Measurements from ENCODE around the gene LRR1.

The LRR1 gene

DNA sequence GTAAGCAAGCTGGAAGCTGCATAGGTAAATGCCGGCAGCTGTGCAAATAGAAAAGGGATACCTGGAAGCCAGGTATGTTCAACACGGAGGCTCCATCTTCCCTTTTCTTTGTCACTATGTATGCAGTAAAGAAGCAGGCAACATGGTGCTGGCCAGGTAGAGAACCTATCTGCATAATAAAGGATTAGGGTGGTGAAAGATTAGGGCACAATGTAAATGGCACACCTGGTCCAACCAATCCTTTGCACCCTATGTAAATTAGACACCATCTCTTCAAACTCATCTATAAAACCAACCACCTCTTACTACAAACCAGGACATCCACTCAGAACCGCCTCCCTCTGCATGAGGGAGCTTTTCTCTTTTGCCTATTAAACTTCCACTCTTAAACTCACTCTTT is 44.8 kb upstream of the LRR1 start:
- TF ChIP-seq, protein P1, sequence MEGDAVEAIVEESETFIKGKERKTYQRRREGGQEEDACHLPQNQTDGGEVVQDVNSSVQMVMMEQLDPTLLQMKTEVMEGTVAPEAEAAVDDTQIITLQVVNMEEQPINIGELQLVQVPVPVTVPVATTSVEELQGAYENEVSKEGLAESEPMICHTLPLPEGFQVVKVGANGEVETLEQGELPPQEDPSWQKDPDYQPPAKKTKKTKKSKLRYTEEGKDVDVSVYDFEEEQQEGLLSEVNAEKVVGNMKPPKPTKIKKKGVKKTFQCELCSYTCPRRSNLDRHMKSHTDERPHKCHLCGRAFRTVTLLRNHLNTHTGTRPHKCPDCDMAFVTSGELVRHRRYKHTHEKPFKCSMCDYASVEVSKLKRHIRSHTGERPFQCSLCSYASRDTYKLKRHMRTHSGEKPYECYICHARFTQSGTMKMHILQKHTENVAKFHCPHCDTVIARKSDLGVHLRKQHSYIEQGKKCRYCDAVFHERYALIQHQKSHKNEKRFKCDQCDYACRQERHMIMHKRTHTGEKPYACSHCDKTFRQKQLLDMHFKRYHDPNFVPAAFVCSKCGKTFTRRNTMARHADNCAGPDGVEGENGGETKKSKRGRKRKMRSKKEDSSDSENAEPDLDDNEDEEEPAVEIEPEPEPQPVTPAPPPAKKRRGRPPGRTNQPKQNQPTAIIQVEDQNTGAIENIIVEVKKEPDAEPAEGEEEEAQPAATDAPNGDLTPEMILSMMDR (IDR thresholded peaks at IDR 0.05; ENCODE audit: insufficient read depth, low read depth, low read length, missing control alignments): no peak
- no peak overlapping the region for H3K4me3 ChIP-seq (ENCODE audit: low read depth, low read length)
- DNase-seq (ENCODE audit: low read depth): no peak

DNA sequence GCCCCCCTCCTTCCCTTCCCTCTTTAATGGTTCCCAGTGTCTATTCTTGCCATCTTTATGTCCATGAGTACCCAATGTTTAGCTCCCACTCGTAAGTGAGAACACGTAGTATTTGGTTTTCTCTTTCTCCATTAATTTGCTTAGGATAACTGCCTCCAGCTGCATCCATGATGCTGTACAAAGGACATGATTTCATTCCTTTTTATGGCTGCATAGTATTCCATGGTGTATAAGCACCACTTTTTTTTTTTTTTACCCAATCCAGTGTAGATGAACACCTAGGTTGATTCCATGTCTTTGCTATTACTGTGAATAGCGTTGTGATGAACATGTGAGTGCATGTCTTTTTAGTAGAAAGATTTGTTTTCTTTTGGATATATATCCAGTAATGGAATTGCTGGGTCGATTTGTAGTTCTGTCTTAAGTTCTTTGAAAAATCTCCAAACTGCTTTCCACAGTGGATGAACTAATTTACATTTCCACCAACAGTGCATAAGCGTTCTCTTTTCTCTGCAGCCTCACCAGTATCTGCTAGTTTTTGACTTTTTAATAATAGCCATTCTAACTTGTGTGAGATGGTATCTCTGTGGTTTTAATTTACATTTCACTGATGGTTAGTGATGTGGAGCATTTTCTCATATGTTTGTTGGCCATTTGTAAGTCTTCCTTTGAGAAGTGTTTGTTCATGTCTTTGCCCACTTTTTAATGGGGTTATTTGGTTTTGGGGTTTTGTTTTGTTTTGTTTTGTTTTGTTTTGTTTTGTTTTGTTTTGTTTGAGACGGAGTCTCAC is 38.6 kb upstream of the LRR1 start:
- H3K4me3 ChIP-seq (ENCODE audit: low read depth, low read length): no peak overlapping the region
- TF ChIP-seq, protein P1 (IDR thresholded peaks at IDR 0.05; ENCODE audit: insufficient read depth, low read depth, low read length, missing control alignments): no peak

DNA sequence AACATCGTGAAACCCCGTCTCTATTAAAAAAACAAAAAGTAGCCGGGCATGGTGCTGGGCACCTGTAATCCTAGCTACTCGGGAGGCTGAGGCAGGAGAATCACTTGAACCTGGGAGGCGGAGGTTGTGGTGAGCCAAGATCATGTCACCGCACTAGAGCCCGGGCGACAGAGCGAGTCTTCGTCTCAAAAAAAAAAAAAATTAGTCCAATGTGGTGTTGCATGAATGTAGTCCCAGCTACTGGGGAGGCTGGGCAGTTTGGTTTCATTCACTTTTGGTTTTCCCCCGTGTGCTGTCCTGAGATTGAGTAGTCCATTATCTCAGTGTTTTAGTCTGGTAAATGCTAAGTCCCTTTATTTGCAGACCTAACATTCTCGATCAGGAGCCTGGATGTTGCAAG is 32.0 kb upstream of the LRR1 start:
- DNase-seq (ENCODE audit: low read depth): no peak
- TF ChIP-seq, protein P1 (IDR thresholded peaks at IDR 0.05; ENCODE audit: insufficient read depth, low read depth, low read length, missing control alignments): no peak

More for the DNA sequence above, 38.6 kb upstream of the LRR1 start:
- no peak for DNase-seq (ENCODE audit: low read depth)

DNA sequence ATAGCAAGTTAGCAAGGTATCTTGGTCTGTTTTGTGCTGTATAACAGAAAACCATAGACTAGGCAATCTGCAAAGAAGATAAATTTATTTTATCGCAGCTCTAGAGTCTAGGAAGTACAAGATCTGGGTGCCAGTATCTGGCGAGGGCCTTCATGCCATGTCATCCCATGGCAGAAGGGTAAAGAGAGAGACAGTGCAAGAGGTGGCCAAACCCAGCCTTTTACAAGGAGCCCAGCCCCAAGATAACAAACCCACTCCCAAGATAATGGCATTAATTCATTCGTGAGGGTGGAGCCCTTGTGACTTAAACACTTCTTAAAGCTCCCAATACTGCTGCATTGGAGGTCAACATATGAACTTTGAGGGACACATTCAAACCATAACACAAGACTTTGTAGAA is 29.5 kb upstream of the LRR1 start:
- H3K4me3 ChIP-seq (ENCODE audit: low read depth, low read length): no peak overlapping the region
- TF ChIP-seq, protein P1 (IDR thresholded peaks at IDR 0.05; ENCODE audit: insufficient read depth, low read depth, low read length, missing control alignments): no peak
- no peak for DNase-seq (ENCODE audit: low read depth)

More for the DNA sequence above, 32.0 kb upstream of the LRR1 start:
- no peak overlapping the region for H3K4me3 ChIP-seq (ENCODE audit: low read depth, low read length)

DNA sequence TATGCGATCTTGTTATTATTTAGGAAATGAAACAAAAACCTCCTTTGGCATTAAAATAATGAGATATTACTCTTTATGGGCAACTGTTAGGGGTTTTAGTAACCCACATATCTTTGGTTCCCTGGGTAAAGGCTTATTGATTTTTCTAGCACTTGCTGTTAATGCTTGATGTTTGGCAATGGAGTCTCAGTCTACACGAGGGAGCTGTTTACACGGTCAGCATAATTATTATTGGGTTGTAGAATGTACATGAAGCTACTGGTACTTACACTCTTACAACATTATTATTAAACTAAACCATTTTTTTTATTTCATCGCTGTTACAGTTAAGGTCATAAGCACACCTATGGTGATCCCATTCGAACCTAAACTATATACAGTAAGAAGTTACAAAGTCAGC is 24.7 kb upstream of the LRR1 start:
- H3K4me3 ChIP-seq (ENCODE audit: low read depth, low read length): no peak overlapping the region
- no peak for DNase-seq (ENCODE audit: low read depth)
- TF ChIP-seq, protein P1 (IDR thresholded peaks at IDR 0.05; ENCODE audit: insufficient read depth, low read depth, low read length, missing control alignments): no peak

DNA sequence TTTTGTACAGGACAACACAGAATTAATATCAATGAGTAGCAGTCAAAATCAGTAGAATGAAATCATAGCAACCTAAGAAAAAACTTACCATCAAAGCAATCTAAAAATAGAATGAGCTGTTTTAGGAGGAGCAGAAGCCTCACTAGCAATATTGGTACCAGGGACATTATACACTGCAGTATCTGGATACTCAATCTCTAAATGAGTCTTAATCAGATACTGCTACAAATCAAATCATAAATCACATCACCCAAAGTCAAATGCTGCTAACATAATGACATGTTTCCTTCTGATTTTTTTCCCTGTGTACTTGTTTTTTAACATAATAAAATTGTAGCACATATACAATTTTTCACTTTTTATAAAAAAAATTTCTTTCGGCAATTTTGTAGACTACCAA is 20.6 kb upstream of the LRR1 start:
- TF ChIP-seq, protein P1 (IDR thresholded peaks at IDR 0.05; ENCODE audit: insufficient read depth, low read depth, low read length, missing control alignments): no peak
- no peak for DNase-seq (ENCODE audit: low read depth)

DNA sequence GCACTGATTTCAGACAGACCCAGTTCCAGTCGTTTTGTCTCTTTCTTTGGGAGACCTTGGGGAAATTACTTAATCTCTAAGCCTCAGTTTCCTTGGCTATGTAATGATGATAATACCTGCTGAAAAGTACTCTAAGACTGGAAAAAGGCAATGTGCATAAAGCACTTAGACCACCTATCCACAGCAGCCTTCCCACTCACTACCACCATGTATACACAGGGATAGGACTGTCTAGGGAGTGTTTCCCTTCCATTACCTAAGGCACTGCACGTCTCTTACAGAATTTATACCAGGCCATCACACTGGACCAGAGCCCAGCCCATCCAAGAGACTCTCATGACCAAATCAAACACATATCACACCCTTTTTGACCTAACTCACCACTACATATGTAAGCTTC is 18.9 kb upstream of the LRR1 start:
- TF ChIP-seq, protein P1 (IDR thresholded peaks at IDR 0.05; ENCODE audit: insufficient read depth, low read depth, low read length, missing control alignments): no peak

More for the DNA sequence above, 20.6 kb upstream of the LRR1 start:
- H3K4me3 ChIP-seq (ENCODE audit: low read depth, low read length): no peak overlapping the region

More for the DNA sequence above, 18.9 kb upstream of the LRR1 start:
- no peak overlapping the region for H3K4me3 ChIP-seq (ENCODE audit: low read depth, low read length)
- no peak for DNase-seq (ENCODE audit: low read depth)

Data from GM12865 (cell line).